Measurements from ENCODE around the gene DPF3. TPM values are rescaled to one million over a fixed set of nuclear protein-coding genes. Genes with fewer than 3 reads are reported as not detected.

The DPF3 gene
- total and polyA plus RNA-seq, 9 donors, result 1.3 to 3.9 (median 1.9) TPM

GRCh38 chr14:72826039-72826438, 67.9 kb downstream of the DPF3 start:
- WGBS (ENCODE audit: insufficient coverage), result no CpG with 5 or more reads among the region's 4 CpGs
- peaks cover 6% of the 10 kb centered on the region for H3K27me3 ChIP-seq (ENCODE audit: control insufficient read depth, insufficient read depth, low read length)
- no peak for DNase-seq
- H3K4me1 ChIP-seq (ENCODE audit: control insufficient read depth, insufficient read depth, low read length), result no peaks in the 10 kb centered on the region
- no peaks in the 10 kb centered on the region for H3K36me3 ChIP-seq (ENCODE audit: control insufficient read depth, insufficient read depth, low read length)
- no peak overlapping the region for H3K4me3 ChIP-seq (ENCODE audit: low read length)
- H3K27ac ChIP-seq (ENCODE audit: low read length), result no peak overlapping the region
- no peaks in the 10 kb centered on the region for H3K9me3 ChIP-seq (replicated peaks; ENCODE audit: control insufficient read depth, low read depth, low read length)

DNA sequence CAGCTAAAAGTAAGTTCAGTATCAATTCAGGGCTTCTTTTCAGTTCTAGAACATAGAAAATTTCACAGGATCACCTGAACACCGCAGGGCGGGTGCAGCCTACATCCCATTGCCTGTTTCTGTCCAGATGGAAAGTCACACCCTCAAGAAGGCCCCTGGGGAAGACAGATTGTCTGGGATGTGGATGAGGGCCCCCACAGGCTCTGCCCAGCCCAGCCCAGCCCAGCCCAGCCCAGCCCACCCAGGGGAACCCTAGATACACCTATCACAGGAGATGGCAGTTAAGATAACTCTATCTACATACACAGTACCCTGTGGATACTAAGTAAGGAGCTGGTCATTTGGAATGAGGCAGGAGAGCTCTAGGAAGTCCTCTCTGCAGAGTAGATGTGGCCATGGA, 68.4 kb downstream of the DPF3 start:
- H3K9me3 ChIP-seq (replicated peaks; ENCODE audit: control insufficient read depth, low read depth, low read length), result no peaks in the 10 kb centered on the region
- H3K36me3 ChIP-seq (ENCODE audit: control insufficient read depth, insufficient read depth, low read length), result no peaks in the 10 kb centered on the region
- H3K4me1 ChIP-seq (ENCODE audit: control insufficient read depth, insufficient read depth, low read length), result no peaks in the 10 kb centered on the region
- H3K27ac ChIP-seq (ENCODE audit: low read length), result no peak overlapping the region
- H3K4me3 ChIP-seq (ENCODE audit: low read length), result no peak overlapping the region
- no CpG with 5 or more reads among the region's 2 CpGs for WGBS (ENCODE audit: insufficient coverage)
- peaks cover 2% of the 10 kb centered on the region for H3K27me3 ChIP-seq (ENCODE audit: control insufficient read depth, insufficient read depth, low read length)
- no peak for DNase-seq

GRCh38 chr14:72824051-72824450, 69.8 kb downstream of the DPF3 start:
- Histone ChIP-seq H3K4me1 (ENCODE audit: control insufficient read depth, insufficient read depth, low read length) (no peaks in the 10 kb centered on the region), H3K36me3 (ENCODE audit: control insufficient read depth, insufficient read depth, low read length) (no peaks in the 10 kb centered on the region), H3K9me3 (replicated peaks; ENCODE audit: control insufficient read depth, low read depth, low read length) (peaks cover under 1% of the 10 kb centered on the region), H3K4me3 (ENCODE audit: low read length) (no peak overlapping the region), H3K27ac (ENCODE audit: low read length) (no peak overlapping the region), H3K27me3 (ENCODE audit: control insufficient read depth, insufficient read depth, low read length) (no peaks in the 10 kb centered on the region)
- DNase-seq, result no peak
- no CpG with 5 or more reads among the region's 2 CpGs for WGBS (ENCODE audit: insufficient coverage)

DNA sequence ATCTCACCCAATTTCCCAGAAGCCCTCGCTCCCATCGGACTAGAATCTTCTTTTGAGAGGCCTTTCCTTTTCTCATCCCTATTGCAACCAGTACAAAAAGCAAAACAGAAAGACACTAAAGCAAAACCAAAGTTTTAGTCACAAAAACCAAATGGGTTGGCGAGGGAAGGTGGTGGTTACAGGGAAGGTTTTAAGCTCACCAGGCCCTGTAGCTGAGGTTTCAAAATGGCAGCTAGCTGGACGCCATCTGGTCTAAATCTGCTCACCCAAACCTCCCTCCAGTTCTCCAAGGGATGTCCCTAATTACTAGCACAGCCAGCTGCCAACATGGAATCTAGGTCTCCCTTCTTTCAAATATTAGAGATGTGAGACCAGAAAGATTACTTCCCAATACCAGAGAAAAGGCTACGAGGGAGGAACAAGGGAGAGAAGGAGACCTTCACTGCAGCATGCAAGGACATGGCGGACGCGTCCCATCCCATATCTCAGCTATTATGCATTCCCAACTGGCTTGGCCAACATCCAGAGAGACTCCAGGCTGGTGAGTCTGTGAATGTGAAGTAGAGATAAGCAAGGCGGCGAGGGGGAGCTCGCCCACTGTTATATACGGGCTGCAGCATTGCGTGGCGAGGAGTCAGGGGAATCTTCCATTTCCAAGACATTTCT, 70.8 kb downstream of the DPF3 start:
- H3K27ac ChIP-seq (ENCODE audit: low read length), result no peak overlapping the region
- H3K27me3 ChIP-seq (ENCODE audit: control insufficient read depth, insufficient read depth, low read length), result no peaks in the 10 kb centered on the region
- no peak for DNase-seq
- 100% methylated on average over 5 of the region's 14 CpGs for WGBS (ENCODE audit: insufficient coverage)
- no peaks in the 10 kb centered on the region for H3K4me1 ChIP-seq (ENCODE audit: control insufficient read depth, insufficient read depth, low read length)
- no peaks in the 10 kb centered on the region for H3K36me3 ChIP-seq (ENCODE audit: control insufficient read depth, insufficient read depth, low read length)
- H3K4me3 ChIP-seq (ENCODE audit: low read length), result no peak overlapping the region
- peaks cover 2% of the 10 kb centered on the region for H3K9me3 ChIP-seq (replicated peaks; ENCODE audit: control insufficient read depth, low read depth, low read length)

- no peaks in the 10 kb centered on the region for H3K27me3 ChIP-seq (ENCODE audit: control insufficient read depth, insufficient read depth, low read length)
- no peak for DNase-seq
Observed at GRCh38 chr14:72818998-72819397, 74.9 kb downstream of the DPF3 start.

DNA sequence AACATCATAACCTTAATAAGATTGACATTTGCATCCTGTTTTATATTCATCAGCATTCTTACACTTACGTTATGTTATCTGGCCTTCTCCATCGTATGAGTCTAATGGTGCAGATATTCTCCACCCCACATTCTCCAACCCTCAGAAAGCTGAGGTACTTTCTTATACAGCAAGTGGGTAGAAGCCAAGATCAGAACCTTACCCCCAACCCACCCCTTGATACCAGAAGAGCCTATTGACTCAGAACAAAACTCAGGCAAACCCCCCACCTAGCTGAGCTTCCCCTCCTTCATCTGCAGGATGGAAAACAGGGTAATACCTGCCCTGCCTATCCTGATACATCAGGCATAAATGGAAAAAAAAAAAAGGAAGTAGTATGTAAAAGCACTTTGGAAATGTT, 77.6 kb downstream of the DPF3 start:
- Histone ChIP-seq H3K27ac (ENCODE audit: low read length) (no peak overlapping the region), H3K4me3 (ENCODE audit: low read length) (no peak overlapping the region), H3K9me3 (replicated peaks; ENCODE audit: control insufficient read depth, low read depth, low read length) (peaks cover 2% of the 10 kb centered on the region), H3K27me3 (ENCODE audit: control insufficient read depth, insufficient read depth, low read length) (no peaks in the 10 kb centered on the region), H3K36me3 (ENCODE audit: control insufficient read depth, insufficient read depth, low read length) (no peaks in the 10 kb centered on the region), H3K4me1 (ENCODE audit: control insufficient read depth, insufficient read depth, low read length) (peaks cover 7% of the 10 kb centered on the region)
- DNase-seq, result no peak
- WGBS (ENCODE audit: insufficient coverage), result 100% methylated on average over 2 of the region's 2 CpGs

More at GRCh38 chr14:72818998-72819397, 74.9 kb downstream of the DPF3 start:
- no peaks in the 10 kb centered on the region for H3K36me3 ChIP-seq (ENCODE audit: control insufficient read depth, insufficient read depth, low read length)
- no peak overlapping the region for H3K4me3 ChIP-seq (ENCODE audit: low read length)
- H3K27ac ChIP-seq (ENCODE audit: low read length), result no peak overlapping the region
- WGBS (ENCODE audit: insufficient coverage), result no CpG with 5 or more reads among the region's 3 CpGs
- no peaks in the 10 kb centered on the region for H3K4me1 ChIP-seq (ENCODE audit: control insufficient read depth, insufficient read depth, low read length)
- peaks cover 2% of the 10 kb centered on the region for H3K9me3 ChIP-seq (replicated peaks; ENCODE audit: control insufficient read depth, low read depth, low read length)

GRCh38 chr14:72815430-72815829, 78.5 kb downstream of the DPF3 start:
- Histone ChIP-seq H3K4me3 (ENCODE audit: low read length) (no peak overlapping the region), H3K27me3 (ENCODE audit: control insufficient read depth, insufficient read depth, low read length) (no peaks in the 10 kb centered on the region), H3K9me3 (replicated peaks; ENCODE audit: control insufficient read depth, low read depth, low read length) (peaks cover 2% of the 10 kb centered on the region), H3K36me3 (ENCODE audit: control insufficient read depth, insufficient read depth, low read length) (no peaks in the 10 kb centered on the region), H3K27ac (ENCODE audit: low read length) (no peak overlapping the region), H3K4me1 (ENCODE audit: control insufficient read depth, insufficient read depth, low read length) (peaks cover 7% of the 10 kb centered on the region)
- 83% methylated on average over 4 of the region's 4 CpGs for WGBS (ENCODE audit: insufficient coverage)
- DNase-seq, result no peak

GRCh38 chr14:72812292-72812851, 81.5 kb downstream of the DPF3 start:
- H3K36me3 ChIP-seq (ENCODE audit: control insufficient read depth, insufficient read depth, low read length), result no peaks in the 10 kb centered on the region
- peak overlapping the region; percentile 1 for H3K27ac ChIP-seq (ENCODE audit: low read length)
- no peak overlapping the region for H3K4me3 ChIP-seq (ENCODE audit: low read length)
- DNase-seq, result peak; percentile 14
- no peaks in the 10 kb centered on the region for H3K9me3 ChIP-seq (replicated peaks; ENCODE audit: control insufficient read depth, low read depth, low read length)
- H3K4me1 ChIP-seq (ENCODE audit: control insufficient read depth, insufficient read depth, low read length), result peaks cover 9% of the 10 kb centered on the region
- WGBS (ENCODE audit: insufficient coverage), result 65% methylated on average over 16 of the region's 17 CpGs
- no peaks in the 10 kb centered on the region for H3K27me3 ChIP-seq (ENCODE audit: control insufficient read depth, insufficient read depth, low read length)

- no peak overlapping the region for H3K27ac ChIP-seq (ENCODE audit: low read length)
- no peaks in the 10 kb centered on the region for H3K9me3 ChIP-seq (replicated peaks; ENCODE audit: control insufficient read depth, low read depth, low read length)
- WGBS (ENCODE audit: insufficient coverage), result 70% methylated on average over 2 of the region's 8 CpGs
- no peak overlapping the region for H3K4me3 ChIP-seq (ENCODE audit: low read length)
- peaks cover 9% of the 10 kb centered on the region for H3K4me1 ChIP-seq (ENCODE audit: control insufficient read depth, insufficient read depth, low read length)
- H3K27me3 ChIP-seq (ENCODE audit: control insufficient read depth, insufficient read depth, low read length), result no peaks in the 10 kb centered on the region
- no peak for DNase-seq
- H3K36me3 ChIP-seq (ENCODE audit: control insufficient read depth, insufficient read depth, low read length), result no peaks in the 10 kb centered on the region
Observed at GRCh38 chr14:72810201-72810600, 83.7 kb downstream of the DPF3 start.

- no peak for DNase-seq
- H3K4me3 ChIP-seq (ENCODE audit: low read length), result no peak overlapping the region
- peaks cover 9% of the 10 kb centered on the region for H3K4me1 ChIP-seq (ENCODE audit: control insufficient read depth, insufficient read depth, low read length)
- no peaks in the 10 kb centered on the region for H3K36me3 ChIP-seq (ENCODE audit: control insufficient read depth, insufficient read depth, low read length)
- H3K27me3 ChIP-seq (ENCODE audit: control insufficient read depth, insufficient read depth, low read length), result no peaks in the 10 kb centered on the region
- no peaks in the 10 kb centered on the region for H3K9me3 ChIP-seq (replicated peaks; ENCODE audit: control insufficient read depth, low read depth, low read length)
- WGBS (ENCODE audit: insufficient coverage), result 38% methylated on average over 1 of the region's 6 CpGs
- H3K27ac ChIP-seq (ENCODE audit: low read length), result no peak overlapping the region
Observed at GRCh38 chr14:72809063-72809462, 84.8 kb downstream of the DPF3 start.

Data from muscle of leg (tissue), 11 donors.